K562 (cell line): ENCODE data around the gene SLC7A6. TPM values are rescaled to one million over a fixed set of nuclear protein-coding genes. Genes with fewer than 3 reads are reported as not detected.

Experiments used
- ATAC-seq: fragments of 200-7000 bp; cut with Tn5 transposase; 3 replicates; pipeline ENCODE4 v1.9.1; 2020; ENCODE audit warnings: moderate library complexity
- BruUV-seq: library from RNA; stranded (reverse); fragments of 400-500 nt; replicated peaks from 2 replicates; lab custom pipeline; 2021; lab: Mats Ljungman, UMichigan
- CTCF ChIA-PET: fragments of 300-600 bp; formaldehyde crosslinking; extraction: SDS; loops from one replicate; lab custom pipeline; 2021; ENCODE audit warnings: low intra/inter-chr PET ratio; lab: Yijun Ruan, JAX
- POLR2A ChIA-PET: fragments of 300-600, 350-650 bp; sonication (Branson Sonifier 250); formaldehyde crosslinking; extraction: SDS; loops from one replicate; lab custom pipeline; 2021; ENCODE audit warnings: antibody characterized with exemption, inconsistent platforms; lab: Yijun Ruan, JAX
- DNase-seq, 4 experiments: peaks; one replicate each; pipeline versions ENCODE4 v3.0.0 to v3.0.0-alpha.2; 2011 to 2018; ENCODE audit warnings: low spot score in 3 of 4, mixed read lengths in 3 of 4; ENCODE audit errors: extremely low read depth in 1 of 4
- FAIRE-seq: peaks from 2 replicates; lab custom pipeline; 2011; peaks lifted over from hg19 to GRCh38; lab: Jason Lieb, UNC
- H2AFZ ChIP-seq: 2 replicates; pipeline ENCODE4 v1.6.0; 2011; ENCODE audit warnings: low read depth, low read length, control low read depth, inconsistent platforms
- H3K27ac ChIP-seq: fragments of 200-600 bp; 3 replicates; pipeline ENCODE4 v1.8.0; 2011; ENCODE audit warnings: low read depth, mild to moderate bottlenecking, control low read depth, inconsistent platforms, low read length, moderate library complexity, mixed read lengths; ENCODE audit errors: extremely low read depth
- H3K27me3 ChIP-seq, 2 experiments: fragments of 300-600 bp in 1 of 2; 2 replicates in 1 of 2; 3 replicates in 1 of 2; pipeline versions ENCODE4 v1.6.0 to v1.8.0; 2011; ENCODE audit warnings: inconsistent platforms in 2 of 2, low read length in 2 of 2, mild to moderate bottlenecking in 1 of 2, mixed read lengths in 1 of 2, moderate library complexity in 1 of 2; ENCODE audit not compliant: control insufficient read depth in 2 of 2, insufficient read depth in 2 of 2
- H3K36me3 ChIP-seq: fragments of 300-600 bp; 3 replicates; pipeline ENCODE4 v1.8.0; 2011; ENCODE audit warnings: mild to moderate bottlenecking, low read length, inconsistent platforms; ENCODE audit not compliant: control insufficient read depth, insufficient read depth
- H3K4me1 ChIP-seq, 2 experiments: fragments of 200-600 bp in 1 of 2; replicated peaks in 1 of 2; 2 replicates in 1 of 2; 3 replicates in 1 of 2; pipeline versions ENCODE4 v1.5.1 to v1.8.0; 2011; ENCODE audit warnings: inconsistent platforms in 2 of 2, low read length in 2 of 2, mild to moderate bottlenecking in 1 of 2, mixed read lengths in 1 of 2, moderate library complexity in 1 of 2; ENCODE audit not compliant: control insufficient read depth in 2 of 2, insufficient read depth in 2 of 2
- H3K4me2 ChIP-seq: 2 replicates; pipeline ENCODE4 v1.6.1; 2011; ENCODE audit warnings: low read length, control low read depth, inconsistent platforms, mixed read lengths; ENCODE audit not compliant: insufficient read depth
- H3K4me3 ChIP-seq: fragments of 200-600 bp; sonication (generic), shearing (Covaris generic); 2 replicates; pipeline ENCODE4 v1.5.1; 2016; ENCODE audit warnings: control low read depth, inconsistent platforms
- H3K79me2 ChIP-seq: fragments of 200-600 bp; 3 replicates; pipeline ENCODE4 v1.8.0; 2011; ENCODE audit warnings: low read length, inconsistent platforms; ENCODE audit not compliant: control insufficient read depth, insufficient read depth
- H3K9ac ChIP-seq, 2 experiments: 2 replicates each; pipeline versions ENCODE4 v1.6.0 to v1.6.1; 2011; ENCODE audit warnings: low read depth in 2 of 2, low read length in 2 of 2, control low read depth in 1 of 2, inconsistent platforms in 1 of 2, mild to moderate bottlenecking in 1 of 2, mixed read lengths in 1 of 2; ENCODE audit not compliant: insufficient read depth in 1 of 2
- H3K9me1 ChIP-seq: one replicate; pipeline ENCODE4 v1.6.0; 2011; ENCODE audit warnings: inconsistent platforms, mild to moderate bottlenecking, low read length, moderate library complexity; ENCODE audit not compliant: control insufficient read depth, insufficient read depth
- H3K9me3 ChIP-seq: replicated peaks from 2 replicates; pipeline ENCODE4 v1.5.1; 2011; ENCODE audit warnings: low read depth, low read length, inconsistent platforms; ENCODE audit not compliant: control insufficient read depth, insufficient read depth
- H4K20me1 ChIP-seq: replicated peaks from 2 replicates; pipeline ENCODE4 v1.6.1; 2011; ENCODE audit warnings: low read length, inconsistent platforms, mixed read lengths; ENCODE audit not compliant: control insufficient read depth, insufficient read depth
- ELF4 ChIP-seq: fragments of 450-650 bp; formaldehyde crosslinking; IDR thresholded peaks from 2 replicates; pipeline ENCODE4 v1.4.0; 2022; ENCODE audit warnings: missing genetic modification characterization
- FOXK2 ChIP-seq, 2 experiments: fragments of 450-650 bp; IDR thresholded peaks in 1 of 2; conservative IDR thresholded peaks in 1 of 2; 2 replicates each; pipeline ENCODE4 v1.6.1; 2016; ENCODE audit warnings: low read depth in 2 of 2, mild to moderate bottlenecking in 1 of 2
- FOXP1 ChIP-seq: sonication (generic); formaldehyde crosslinking; IDR thresholded peaks from 2 replicates; pipeline ENCODE4 v1.8.0; 2022; ENCODE audit warnings: mild to moderate bottlenecking, missing genetic modification reagents
- MCM3 ChIP-seq: fragments of 450-650 bp; IDR thresholded peaks from 2 replicates; pipeline ENCODE4 v1.6.1; 2016
- NFATC3 ChIP-seq: fragments of 450-650 bp; IDR thresholded peaks from 2 replicates; pipeline ENCODE4 v1.6.1; 2017; ENCODE audit warnings: mild to moderate bottlenecking
- PKNOX1 ChIP-seq: fragments of 450-650 bp; IDR thresholded peaks from 2 replicates; pipeline ENCODE4 v1.6.1; 2016
- PTTG1 ChIP-seq: fragments of 450-650 bp; IDR thresholded peaks from 2 replicates; pipeline ENCODE4 v1.6.1; 2016; ENCODE audit warnings: low read depth, mild to moderate bottlenecking, missing genetic modification characterization, missing compliant biosample characterization
- RFX5 ChIP-seq: IDR thresholded peaks from 2 replicates; pipeline ENCODE4 v1.6.1; 2011; ENCODE audit warnings: low read depth, mild to moderate bottlenecking, improper control_type of control experiment, low read length
- SP2 ChIP-seq: IDR thresholded peaks from 2 replicates; pipeline ENCODE4 v1.6.1; 2011; ENCODE audit warnings: mild to moderate bottlenecking, low read depth, low read length, moderate library complexity; ENCODE audit not compliant: poor library complexity, severe bottlenecking; ENCODE audit errors: extremely low read depth
- TEAD1 ChIP-seq, 2 experiments: fragments of 450-650 bp in 1 of 2; sonication (generic) in 1 of 2; formaldehyde crosslinking; IDR thresholded peaks; 2 replicates each; pipeline versions ENCODE4 v1.4.0 to v1.8.0; 2020 to 2022; ENCODE audit warnings: mild to moderate bottlenecking in 2 of 2, missing genetic modification reagents in 1 of 2
- WGBS: fragments of 100-300 bp; shearing (Covaris generic); methylation state at CpG from one replicate; pipeline ENCODE4 v1.1.6; 2016; ENCODE audit warnings: low coverage, mixed read lengths; ENCODE audit not compliant: insufficient coverage; ENCODE audit errors: missing lambda C conversion rate; 5-methylcytosine and 5-hydroxymethylcytosine counted together
- in situ Hi-C: fragments of 300-500 bp; cut with MboI; formaldehyde crosslinking; loops from 4 replicates; pipeline ENCODE4 v1.15.0; 2018; ENCODE audit warnings: inconsistent platforms, mixed read lengths
- intact Hi-C: fragments of 100-400 bp; cut with micrococcal nuclease; formaldehyde crosslinking; loops from 2 replicates; pipeline ENCODE4 v1.14.2; 2022
- polyA plus RNA-seq, 8 experiments: library from polyadenylated mRNA; depleted of rRNA in 4 of 8; stranded (reverse) in 5 of 8; unstranded in 3 of 8; fragments of >200 nt; fragmentation: Nextera tagmentation in 2 of 8; fragmentation: Illumina TruSeq in 1 of 8; extraction: Ambion mirVana in 2 of 8; extraction: Trizol in 1 of 8; gene quantifications; 2 replicates each; pipeline versions ENCODE4 v1.2.1 to v1.2.3, GENCODE V29; 2011 to 2014; ENCODE audit warnings: inconsistent platforms in 1 of 8, missing spikeins in 1 of 8
- total RNA-seq, 7 experiments: library from RNA; depleted of rRNA in 6 of 7; stranded (reverse); fragments of >200 nt in 6 of 7; fragmentation: Illumina TruSeq in 2 of 7; extraction: Trizol in 2 of 7; gene quantifications; 2 replicates each; pipeline versions ENCODE4 v1.2.1 to v1.2.3, GENCODE V29; 2011 to 2021; ENCODE audit warnings: low replicate concordance in 1 of 7

The SLC7A6 gene
- total and polyA plus RNA-seq, 9 of the 15 experiments (the other 6 are each of a cell fraction or from before 2014, with no cell fraction given), result 12.6 to 60.1 (median 29.8) TPM

- Histone ChIP-seq H3K9me3 (no peaks in the 10 kb centered on the region), H3K4me1 (peaks cover 14 to 28% of the 10 kb centered on the region in 2 experiments; a peak in 4 of 5 replicates), H3K9ac (peak overlapping the region; percentile 78 to 94), H2AFZ (peak overlapping the region; percentile 83; the same call in 1 of the 2 replicates), H3K4me2 (peak overlapping the region; percentile 94), H3K9me1 (no peaks in the 10 kb centered on the region), H3K4me3 (peak overlapping the region; percentile 81), H3K27me3 (no peaks in the 10 kb centered on the region), H3K36me3 (peaks cover 71% of the 10 kb centered on the region), H3K27ac (peak overlapping the region; percentile 79), H3K79me2 (peaks cover 70% of the 10 kb centered on the region), H4K20me1 (no peaks in the 10 kb centered on the region)
- in situ Hi-C loops, result loop anchor here (10.0 kb wide), 1 partner anchor 315 kb away; the partner anchor contains the start of gene DPEP2
- TF ChIP-seq NFATC3 (no peak), SP2 (no peak), FOXP1 (CRISPR knock-in tag) (0 out of 2 replicates have a peak, but pooled peaks have one; percentile 35), ELF4 (CRISPR knock-in tag) (no peak), TEAD1 (CRISPR knock-in tag; IDR thresholded peaks at IDR 0.05) (0 out of 4 replicates have a peak, but pooled peaks of 1 of the 2 experiments have one; percentile 12), MCM3 (no peak), RFX5 (no peak), PTTG1 (tag) (no peak), FOXK2 (conservative IDR thresholded peaks at IDR 0.05 in 1 of 2, IDR thresholded peaks at IDR 0.05 in 1 of 2; ENCODE audit: low read depth in 2 of 2) (no peak), PKNOX1 (0 out of 2 replicates have a peak, but pooled peaks have one; percentile 14)
- FAIRE-seq (peak; percentile 6), ATAC-seq (no peak), DNase-seq (peak in 1 of 4 experiments; percentile 29)
- intact Hi-C loops, result no loop called here
- CTCF ChIA-PET, result no interaction called here
- BruUV-seq, result no TSS peak
- 6% methylated on average over 6 of the region's 6 CpGs for WGBS
- POLR2A ChIA-PET, result interaction anchor here (1.9 to 2.3 kb wide), 2 partner anchors 9 to 11 kb away, joined by 4 to 9 read pairs; no protein-coding TSS in a partner anchor
Observed at GRCh38 chr16:68309799-68310198, 45.5 kb downstream of the SLC7A6 start.
